Vagina (tissue), 2 donors: ENCODE results near the gene TMEM273.

Experiments
- POLR2A ChIP-seq, 2 donors: fragments of 450-650 bp; IDR thresholded peaks; one replicate each; pipeline ENCODE4 v1.6.1; 2017; ENCODE audit warnings: antibody characterized with exemption in 2 of 2, mild to moderate bottlenecking in 2 of 2, moderate library complexity in 2 of 2
- TF ChIP-seq, protein P1 (sequence below), 3 experiments: fragments of 450-650 bp in 2 of 3; fragments of 200-600 bp in 1 of 3; sonication (generic) in 1 of 3; IDR thresholded peaks; one replicate each; pipeline ENCODE4 v1.5.1; 2017 to 2019; ENCODE audit warnings: antibody characterized with exemption in 3 of 3, mild to moderate bottlenecking in 2 of 3, moderate library complexity in 2 of 3

GRCh38 chr10:49174261-49174925 lies 13.8 kb downstream of the TMEM273 start:
- TF ChIP-seq, protein P1, sequence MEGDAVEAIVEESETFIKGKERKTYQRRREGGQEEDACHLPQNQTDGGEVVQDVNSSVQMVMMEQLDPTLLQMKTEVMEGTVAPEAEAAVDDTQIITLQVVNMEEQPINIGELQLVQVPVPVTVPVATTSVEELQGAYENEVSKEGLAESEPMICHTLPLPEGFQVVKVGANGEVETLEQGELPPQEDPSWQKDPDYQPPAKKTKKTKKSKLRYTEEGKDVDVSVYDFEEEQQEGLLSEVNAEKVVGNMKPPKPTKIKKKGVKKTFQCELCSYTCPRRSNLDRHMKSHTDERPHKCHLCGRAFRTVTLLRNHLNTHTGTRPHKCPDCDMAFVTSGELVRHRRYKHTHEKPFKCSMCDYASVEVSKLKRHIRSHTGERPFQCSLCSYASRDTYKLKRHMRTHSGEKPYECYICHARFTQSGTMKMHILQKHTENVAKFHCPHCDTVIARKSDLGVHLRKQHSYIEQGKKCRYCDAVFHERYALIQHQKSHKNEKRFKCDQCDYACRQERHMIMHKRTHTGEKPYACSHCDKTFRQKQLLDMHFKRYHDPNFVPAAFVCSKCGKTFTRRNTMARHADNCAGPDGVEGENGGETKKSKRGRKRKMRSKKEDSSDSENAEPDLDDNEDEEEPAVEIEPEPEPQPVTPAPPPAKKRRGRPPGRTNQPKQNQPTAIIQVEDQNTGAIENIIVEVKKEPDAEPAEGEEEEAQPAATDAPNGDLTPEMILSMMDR (IDR thresholded peaks at IDR 0.05): no peak
- TF ChIP-seq POLR2A (IDR thresholded peaks at IDR 0.05): no peak
